ENCODE data around the gene MBOAT1. TPM values are rescaled to one million over a fixed set of nuclear protein-coding genes. Genes with fewer than 3 reads are reported as not detected.

MBOAT1 gene
- total and polyA plus RNA-seq, 2 of the 13 experiments (the other 11 are each of a cell fraction or from before 2014, with no cell fraction given), result not detected

- Histone ChIP-seq H3K9ac (ENCODE audit: insufficient read depth, low read depth, low read length) (no peak overlapping the region), H3K79me2 (ENCODE audit: insufficient read depth, low read length) (no peaks in the 10 kb centered on the region), H3K4me3 (replicated peaks in 1 of 3; ENCODE audit: insufficient read depth in 1 of 3, low read depth in 2 of 3, low read length in 3 of 3) (no peak overlapping the region), H3K9me3 (ENCODE audit: low read length) (no peaks in the 10 kb centered on the region), H3K4me2 (ENCODE audit: low read depth, low read length) (no peak overlapping the region), H3K27ac (ENCODE audit: extremely low read length, insufficient read depth, low read length) (no peak overlapping the region), H3K27me3 (ENCODE audit: control insufficient read depth in 1 of 2, insufficient read depth in 2 of 2, low read length in 2 of 2) (peaks cover 0 to 3% of the 10 kb centered on the region in 2 experiments; a peak in 1 of 5 replicates), H3K4me1 (ENCODE audit: insufficient read depth, low read length) (peaks cover 5% of the 10 kb centered on the region), H4K20me1 (ENCODE audit: insufficient read depth, low read length) (no peaks in the 10 kb centered on the region), H2AFZ (ENCODE audit: low read length) (no peak overlapping the region), H3K36me3 (replicated peaks in 1 of 2; ENCODE audit: control insufficient read depth in 1 of 2, insufficient read depth in 2 of 2, low read length in 2 of 2) (no peaks in the 10 kb centered on the region)
- ATAC-seq, result no peak
- DNase-seq (ENCODE audit: low spot score), result no peak
- in situ Hi-C loops (cut with HindIII; ENCODE audit: extremely low pct_ligation_motif_present, low pct_unique_long_range_greater_than_20kb), result no loop called here
- BruUV-seq (replicated peaks), result no TSS peak
- TF ChIP-seq ZHX1 (CRISPR knock-in tag; IDR thresholded peaks at IDR 0.05; ENCODE audit: low read depth), result no peak
- no peak for TF ChIP-seq RAD51 (IDR thresholded peaks at IDR 0.05; ENCODE audit: borderline replicate concordance)
- TF ChIP-seq HNRNPL (IDR thresholded peaks at IDR 0.05; ENCODE audit: low read depth, low read length), result no peak
- TF ChIP-seq PCBP1 (IDR thresholded peaks at IDR 0.05; ENCODE audit: borderline replicate concordance, low read depth, low read length), result no peak
- TF ChIP-seq IRF1 (CRISPR knock-in tag; IDR thresholded peaks at IDR 0.05; ENCODE audit: low read depth), result no peak
- no peak for TF ChIP-seq ZBTB25 (CRISPR knock-in tag; IDR thresholded peaks at IDR 0.05)
- no peak for TF ChIP-seq XRCC5 (optimal IDR thresholded peaks at IDR 0.05; ENCODE audit: low read length)
- ChIA-PET POLR2A (no interaction called here), CTCF (ENCODE audit: low intra/inter-chr PET ratio, low total read pairs) (no interaction called here)
- FAIRE-seq, result no peak
- WGBS (ENCODE audit: low lambda C conversion rate), result 10% methylated on average over 6 of the region's 6 CpGs
- intact Hi-C loops (cut with micrococcal nuclease; ENCODE audit: unreplicated experiment), result loop anchor here (5.0 kb wide), 1 partner anchor 1722 kb away; no protein-coding TSS in a partner anchor
Observed at GRCh38 chr6:20135677-20136268, 76.5 kb downstream of the MBOAT1 start.

Measured in HepG2 (cell line).